CD8-positive, alpha-beta memory T cell (primary cell): Measurements from ENCODE around the gene GDI1. TPM values are rescaled to one million over a fixed set of nuclear protein-coding genes. Genes with fewer than 3 reads are reported as not detected.

Experiments
- CTCF ChIA-PET: fragments of 350-600 bp; sonication (Branson Sonifier 250); formaldehyde crosslinking; loops from one replicate; lab custom pipeline; 2021; ENCODE audit warnings: antibody characterized with exemption; lab: Charles Lee
- POLR2A ChIA-PET: fragments of 350-600 bp; sonication (Branson Sonifier 250); formaldehyde crosslinking; loops from one replicate; lab custom pipeline; 2021; ENCODE audit warnings: antibody characterized with exemption; lab: Charles Lee
- DNase-seq, 5 donors: peaks; one replicate each; pipeline versions ENCODE4 v3.0.0 to v3.0.0-alpha.2; 2020 to 2022; ENCODE audit warnings: mixed read lengths in 1 of 5
- H3K27ac ChIP-seq: one replicate; pipeline ENCODE4 v1.7.0; 2013; ENCODE audit warnings: low read depth, mild to moderate bottlenecking, low read length, moderate library complexity
- H3K27me3 ChIP-seq: 2 replicates; pipeline ENCODE4 v1.7.0; 2013; ENCODE audit warnings: low read length, mild to moderate bottlenecking; ENCODE audit not compliant: insufficient read depth, poor library complexity, severe bottlenecking
- H3K36me3 ChIP-seq: 2 replicates; pipeline ENCODE4 v1.7.0; 2013; ENCODE audit warnings: mild to moderate bottlenecking, low read length, moderate library complexity; ENCODE audit not compliant: insufficient read depth
- H3K4me1 ChIP-seq: 2 replicates; pipeline ENCODE4 v1.7.0; 2013; ENCODE audit warnings: mild to moderate bottlenecking, low read length, moderate library complexity; ENCODE audit not compliant: insufficient read depth
- H3K4me3 ChIP-seq: 2 replicates; pipeline ENCODE4 v1.7.0; 2013; ENCODE audit warnings: mild to moderate bottlenecking, low read length
- H3K9me3 ChIP-seq: 2 replicates; pipeline ENCODE4 v1.7.0; 2013; ENCODE audit warnings: mild to moderate bottlenecking, low read length
- H3K27ac Mint-ChIP-seq, 8 donors: one replicate each; pipeline ENCODE4 v1.8.0; 2020 to 2021; ENCODE audit warnings: mixed read lengths in 8 of 8, mild to moderate bottlenecking in 6 of 8, inconsistent platforms in 3 of 8, moderate library complexity in 3 of 8
- H3K27me3 Mint-ChIP-seq, 2 donors: one replicate each; pipeline ENCODE4 v1.8.0; 2020 to 2021; ENCODE audit warnings: mixed read lengths in 2 of 2, mild to moderate bottlenecking in 1 of 2, moderate library complexity in 1 of 2
- H3K36me3 Mint-ChIP-seq, 3 donors: one replicate each; pipeline ENCODE4 v1.8.0; 2020 to 2021; ENCODE audit warnings: mixed read lengths in 3 of 3, inconsistent platforms in 1 of 3, mild to moderate bottlenecking in 1 of 3
- H3K4me1 Mint-ChIP-seq, 3 donors: one replicate each; pipeline ENCODE4 v1.8.0; 2020 to 2021; ENCODE audit warnings: mixed read lengths in 3 of 3, inconsistent platforms in 1 of 3, mild to moderate bottlenecking in 1 of 3
- H3K4me3 Mint-ChIP-seq, 7 donors: one replicate each; pipeline ENCODE4 v1.8.0; 2020 to 2021; ENCODE audit warnings: mixed read lengths in 7 of 7, mild to moderate bottlenecking in 6 of 7, moderate library complexity in 4 of 7, inconsistent platforms in 2 of 7
- H3K9me3 Mint-ChIP-seq, 5 donors: one replicate each; pipeline ENCODE4 v1.8.0; 2020 to 2022; ENCODE audit warnings: mixed read lengths in 5 of 5, mild to moderate bottlenecking in 3 of 5, moderate library complexity in 2 of 5, inconsistent platforms in 1 of 5
- polyA plus RNA-seq: library from polyadenylated mRNA; unstranded; fragments of 300-500 nt; fragmentation: Illumina TruSeq; gene quantifications from one replicate; pipeline ENCODE4 v1.2.3, GENCODE V29; 2021
- total RNA-seq, 2 experiments: library from RNA; stranded (reverse); gene quantifications; one replicate each; pipeline ENCODE4 v1.2.3, GENCODE V29; 2021

GDI1 gene
- total and polyA plus RNA-seq, 3 experiments from 2014 or later, result 49.1 to 113 (median 107) TPM

DNA sequence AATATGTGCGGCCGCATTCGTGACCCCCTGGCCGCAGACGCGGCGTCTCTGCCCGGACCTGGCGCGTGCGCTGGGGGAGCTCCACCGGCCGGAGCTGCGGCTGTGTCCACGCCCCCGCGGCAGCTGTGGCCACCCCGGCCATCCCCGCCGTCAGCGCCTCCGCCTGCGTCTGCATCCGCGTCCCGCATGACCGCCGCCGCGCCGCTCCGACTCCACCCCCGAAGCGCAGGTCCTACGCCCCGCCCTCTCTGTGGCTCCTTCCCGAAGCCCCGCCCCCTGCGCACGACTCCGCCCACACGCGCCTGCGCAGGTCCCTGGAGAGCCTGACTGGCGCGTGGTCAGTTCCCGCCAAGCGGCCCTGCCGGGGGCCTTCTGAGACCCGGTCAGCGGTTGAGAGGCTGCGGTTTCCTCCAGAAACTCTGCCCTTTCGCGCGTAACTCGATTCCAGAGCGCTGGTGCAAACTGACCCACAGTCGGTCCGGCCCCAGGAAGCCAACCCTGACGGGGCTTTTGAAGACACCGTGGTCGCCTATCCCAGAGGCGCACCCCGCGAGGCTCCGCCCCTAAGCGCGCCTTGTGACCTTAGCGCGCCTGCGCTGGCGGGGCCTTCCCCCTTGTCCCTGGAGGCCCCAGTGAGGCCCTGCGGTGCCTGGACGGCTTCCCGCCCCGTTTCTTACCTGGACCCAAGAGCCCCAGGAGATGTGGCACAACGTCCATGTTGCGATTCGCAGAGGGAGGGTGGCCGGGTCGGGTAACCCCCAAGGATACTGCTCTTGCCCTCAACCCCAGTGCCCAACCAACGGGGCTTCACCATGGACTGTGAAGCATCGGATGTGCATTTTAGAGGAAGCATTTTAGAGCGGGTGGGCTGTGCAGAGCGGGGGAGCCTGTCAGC, 42.0 kb downstream of the GDI1 start, which contains the start of gene LAGE3:
Gene LAGE3, minus strand, starts transcription at position 554 of the 895 bp plus-strand sequence. Its CDS starts 366 bp downstream, at position 188.
- H3K27ac Mint-ChIP-seq, result peak within 1 kb of the TSS; percentile 74 to 95 (median 94)
- peaks cover 6 to 18% (median 14%) of the 10 kb centered on the region in 3 donors for H3K4me1 Mint-ChIP-seq
- H3K27me3 Mint-ChIP-seq, result peaks cover 0 to 18% of the 10 kb centered on the region in 2 donors
- H3K36me3 Mint-ChIP-seq, result peaks cover 0 to 4% (median 0%) of the 10 kb centered on the region in 3 donors
- peak; percentile 91 to 95 (median 93) for DNase-seq
- POLR2A ChIA-PET, result interaction anchor here (1.0 to 1.4 kb wide), 3 partner anchors 10 to 80 kb away, joined by 3 to 7 read pairs (median 7); partner anchors contain the start of gene SLC10A3
- Histone ChIP-seq H3K36me3 (no peaks in the 10 kb centered on the region), H3K27me3 (no peaks in the 10 kb centered on the region), H3K27ac (peak within 1 kb of the TSS; percentile 73), H3K4me3 (peak within 1 kb of the TSS; percentile 61), H3K9me3 (no peaks in the 10 kb centered on the region), H3K4me1 (peaks cover 13% of the 10 kb centered on the region)
- H3K9me3 Mint-ChIP-seq, result no peaks in the 10 kb centered on the region
- CTCF ChIA-PET, result no interaction called here
- H3K4me3 Mint-ChIP-seq, result peak within 1 kb of the TSS; percentile 81 to 93 (median 86)

DNA sequence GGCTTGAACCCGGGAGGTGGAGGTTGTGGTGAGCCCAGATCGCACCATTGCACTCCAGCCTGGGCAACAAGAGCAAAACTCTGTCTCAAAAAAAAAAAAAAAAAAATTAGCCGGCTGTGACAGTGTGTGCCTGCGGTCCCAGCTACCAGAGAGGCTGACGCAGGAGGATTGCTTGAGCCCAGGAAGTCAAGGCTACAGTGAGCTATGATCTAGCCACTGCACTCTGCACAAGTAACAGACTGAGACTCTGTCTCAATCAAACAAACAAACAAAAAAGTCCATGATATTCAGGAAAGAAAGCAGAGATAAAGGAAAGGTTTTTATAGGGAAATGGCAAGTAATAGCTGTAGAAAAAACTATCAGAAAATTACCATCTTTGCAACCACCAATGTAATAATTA, 44.2 kb downstream of the GDI1 start:
- no peaks in the 10 kb centered on the region for H3K27me3 ChIP-seq
- peak overlapping the region in 1 of 8 donors; percentile 89 for H3K27ac Mint-ChIP-seq
- DNase-seq, result no peak
- H3K9me3 Mint-ChIP-seq, result no peaks in the 10 kb centered on the region
- H3K36me3 ChIP-seq, result no peaks in the 10 kb centered on the region
- ChIA-PET CTCF (no interaction called here), POLR2A (interaction anchor here (0.6 kb wide), 1 partner anchor 53 kb away, joined by 4 read pairs; the partner anchor contains the start of gene ATP6AP1)
- H3K36me3 Mint-ChIP-seq, result peaks cover 0 to 10% (median 0%) of the 10 kb centered on the region in 3 donors
- peaks cover 6 to 25% (median 20%) of the 10 kb centered on the region in 3 donors for H3K4me1 Mint-ChIP-seq
- peaks cover 0 to 17% of the 10 kb centered on the region in 2 donors for H3K27me3 Mint-ChIP-seq
- no peak overlapping the region for H3K4me3 ChIP-seq
- peak overlapping the region in 1 of 7 donors; percentile 42 for H3K4me3 Mint-ChIP-seq
- H3K4me1 ChIP-seq, result peaks cover 24% of the 10 kb centered on the region
- no peak overlapping the region for H3K27ac ChIP-seq
- H3K9me3 ChIP-seq, result no peaks in the 10 kb centered on the region

DNA sequence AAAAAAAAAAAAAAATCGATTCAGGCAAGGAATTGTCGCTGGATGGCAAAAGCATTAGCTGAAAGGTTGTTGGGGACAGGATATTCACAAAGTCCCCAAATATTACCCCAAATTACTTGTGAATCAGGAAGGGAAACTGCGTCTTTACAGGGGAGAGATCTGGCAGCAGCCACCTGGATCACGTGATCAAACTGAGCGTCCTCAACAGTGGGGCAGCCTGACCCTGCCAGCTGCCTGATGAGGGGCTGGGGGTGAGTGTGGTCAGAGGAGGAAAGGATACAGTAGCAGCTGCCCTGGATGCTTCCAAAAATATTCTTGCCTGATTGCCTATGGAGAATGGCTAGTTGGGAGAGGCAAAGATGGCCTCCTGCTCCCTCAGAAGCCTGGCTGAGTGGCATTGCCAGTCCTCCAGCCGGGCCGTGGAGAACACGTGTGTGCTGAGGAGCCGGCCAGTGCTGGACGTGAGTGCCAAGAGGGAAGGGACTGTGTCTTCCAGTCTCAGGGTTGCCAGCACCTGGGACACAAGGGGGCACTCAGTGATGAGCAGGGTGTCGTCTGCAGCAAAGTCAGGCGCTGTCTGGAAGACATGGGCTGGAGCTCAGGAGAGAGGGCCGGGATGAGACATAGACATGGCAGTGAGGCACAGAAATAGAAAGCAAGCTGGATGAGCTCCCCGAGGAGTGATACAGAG, 45.1 kb downstream of the GDI1 start:
- ChIA-PET POLR2A (interaction anchor here (0.7 kb wide), 1 partner anchor 34 kb away, joined by 3 read pairs; the partner anchor contains the start of gene FAM3A), CTCF (interaction anchor here (0.7 kb wide), 1 partner anchor 52 kb away, joined by 3 read pairs; no protein-coding TSS in a partner anchor)
- Mint-ChIP-seq H3K27ac (peak overlapping the region in 4 of 8 donors; percentile 24 to 48 (median 32)), H3K4me1 (peaks cover 6 to 27% (median 22%) of the 10 kb centered on the region in 3 donors), H3K4me3 (peak overlapping the region in 1 of 7 donors; percentile 40), H3K36me3 (peaks cover 0 to 12% (median 0%) of the 10 kb centered on the region in 3 donors), H3K27me3 (peaks cover 0 to 14% of the 10 kb centered on the region in 2 donors), H3K9me3 (no peaks in the 10 kb centered on the region)
- Histone ChIP-seq H3K4me1 (peaks cover 20% of the 10 kb centered on the region), H3K27ac (no peak overlapping the region), H3K36me3 (no peaks in the 10 kb centered on the region), H3K27me3 (no peaks in the 10 kb centered on the region), H3K9me3 (no peaks in the 10 kb centered on the region), H3K4me3 (no peak overlapping the region)
- DNase-seq, result no peak

DNA sequence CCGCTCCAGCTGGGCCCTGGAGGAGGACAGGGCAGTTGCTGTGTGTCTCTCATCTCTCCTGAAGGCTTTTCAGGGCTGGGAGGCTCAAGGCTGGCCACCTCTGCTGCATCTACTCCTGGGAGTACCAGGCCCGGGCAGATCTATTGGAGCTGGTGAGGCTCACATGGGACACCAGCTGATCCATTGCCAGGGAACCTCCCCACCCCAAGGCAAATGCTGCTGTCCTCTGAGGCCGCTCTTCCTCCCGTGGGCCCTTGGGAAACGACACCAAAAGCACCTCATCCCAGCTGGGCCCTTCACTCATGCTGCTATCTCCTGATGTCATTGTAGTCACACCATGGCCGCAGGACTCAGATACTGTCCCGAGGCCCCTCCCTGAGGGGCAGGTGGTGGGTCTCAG, 45.8 kb downstream of the GDI1 start:
- ChIA-PET CTCF (interaction anchor here (0.7 kb wide), 1 partner anchor 51 kb away, joined by 3 read pairs; no protein-coding TSS in a partner anchor), POLR2A (no interaction called here)
- Mint-ChIP-seq H3K9me3 (no peaks in the 10 kb centered on the region), H3K27me3 (peaks cover 0 to 14% of the 10 kb centered on the region in 2 donors), H3K4me3 (no peak overlapping the region), H3K27ac (peak overlapping the region in 2 of 8 donors; percentile 48 to 54), H3K36me3 (peaks cover 0 to 15% (median under 1%) of the 10 kb centered on the region in 3 donors), H3K4me1 (peaks cover 6 to 32% (median 23%) of the 10 kb centered on the region in 3 donors)
- H3K4me3 ChIP-seq, result no peak overlapping the region
- DNase-seq, result no peak
- H3K4me1 ChIP-seq, result peaks cover 16% of the 10 kb centered on the region
- H3K27me3 ChIP-seq, result no peaks in the 10 kb centered on the region
- no peaks in the 10 kb centered on the region for H3K9me3 ChIP-seq
- H3K27ac ChIP-seq, result no peak overlapping the region
- no peaks in the 10 kb centered on the region for H3K36me3 ChIP-seq

DNA sequence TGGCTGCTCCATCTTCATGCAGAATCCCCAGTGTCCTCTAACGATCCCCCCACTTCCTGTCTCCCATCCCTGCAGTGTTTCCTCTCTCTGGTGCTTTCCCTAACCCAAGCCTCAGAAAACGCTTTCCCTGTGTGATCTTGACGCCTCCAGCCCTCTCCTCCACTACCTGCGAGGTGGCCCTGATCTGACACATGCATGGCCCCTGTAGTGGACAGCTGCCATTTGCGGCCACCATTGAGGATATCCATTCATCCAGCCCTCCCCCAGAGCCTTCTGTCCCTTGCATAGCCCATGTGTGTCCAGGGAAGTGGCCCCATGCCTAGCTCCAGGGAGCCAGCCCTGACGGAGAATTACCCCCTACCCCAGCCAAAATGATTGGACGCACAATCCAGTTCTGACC, 46.4 kb downstream of the GDI1 start:
- Mint-ChIP-seq H3K4me1 (peaks cover 6 to 35% (median 23%) of the 10 kb centered on the region in 3 donors), H3K36me3 (peaks cover 0 to 20% (median 4%) of the 10 kb centered on the region in 3 donors), H3K4me3 (no peak overlapping the region), H3K27me3 (peaks cover 0 to 13% of the 10 kb centered on the region in 2 donors), H3K27ac (peak overlapping the region in 2 of 8 donors; percentile 41 to 48), H3K9me3 (no peaks in the 10 kb centered on the region)
- ChIA-PET CTCF (interaction anchor here (0.8 kb wide), 1 partner anchor 110 kb away, joined by 3 read pairs; no protein-coding TSS in a partner anchor), POLR2A (no interaction called here)
- peaks cover 11% of the 10 kb centered on the region for H3K4me1 ChIP-seq
- H3K36me3 ChIP-seq, result no peaks in the 10 kb centered on the region
- no peaks in the 10 kb centered on the region for H3K27me3 ChIP-seq
- H3K4me3 ChIP-seq, result no peak overlapping the region
- no peak for DNase-seq
- no peak overlapping the region for H3K27ac ChIP-seq
- no peaks in the 10 kb centered on the region for H3K9me3 ChIP-seq

DNA sequence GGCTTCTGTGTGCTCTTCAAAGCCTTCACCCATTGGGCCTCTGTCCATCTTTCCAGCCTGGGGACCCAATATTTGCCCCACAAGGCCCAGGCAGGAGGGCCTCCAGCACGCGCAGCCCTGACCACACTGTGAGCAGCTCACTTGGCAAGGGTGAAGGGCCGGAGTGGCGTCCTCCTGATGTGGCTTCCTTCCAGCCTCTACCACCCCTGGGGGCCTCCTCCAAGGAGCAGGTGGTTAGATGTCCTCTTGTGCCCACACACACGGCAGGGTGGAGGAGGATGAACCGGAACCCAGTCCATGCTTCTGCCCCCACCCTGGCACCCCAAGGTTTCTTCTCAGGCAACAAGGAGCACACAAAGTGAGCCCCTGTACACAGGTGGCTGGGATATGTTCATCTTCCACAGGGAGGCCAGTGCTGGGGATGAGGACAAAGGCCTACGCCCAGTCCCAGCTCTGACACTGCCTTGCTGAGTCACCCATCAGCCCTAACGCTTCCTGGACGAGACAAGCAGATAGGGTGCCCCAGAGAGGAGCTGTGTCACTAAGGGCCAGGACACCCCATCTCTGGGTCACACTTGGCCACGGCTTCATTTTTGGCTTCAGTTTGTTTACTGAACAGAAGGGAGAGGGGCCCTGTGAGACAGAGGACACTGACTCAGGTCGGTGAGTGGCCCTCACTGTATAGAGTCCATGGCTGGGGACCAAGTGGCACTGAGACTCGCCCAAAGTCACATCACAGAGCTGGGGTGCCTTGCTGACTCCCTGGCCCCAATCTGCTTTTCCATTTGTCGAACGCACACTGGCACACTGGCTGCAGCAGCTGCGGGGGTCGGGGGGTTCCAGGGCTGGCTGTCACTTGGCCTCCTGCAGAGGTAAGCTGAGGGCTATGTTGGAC, 47.5 kb downstream of the GDI1 start:
- ChIA-PET POLR2A (no interaction called here), CTCF (interaction anchor here (0.8 to 1.3 kb wide), 2 partner anchors 27 to 111 kb away, joined by 3 read pairs; partner anchors contain the start of gene PLXNA3)
- Mint-ChIP-seq H3K36me3 (peaks cover 0 to 24% (median 4%) of the 10 kb centered on the region in 3 donors), H3K4me1 (peaks cover 9 to 41% (median 23%) of the 10 kb centered on the region in 3 donors), H3K9me3 (no peaks in the 10 kb centered on the region), H3K4me3 (peak overlapping the region in 3 of 7 donors; percentile 51 to 89 (median 59)), H3K27me3 (peaks cover 0 to 12% of the 10 kb centered on the region in 2 donors), H3K27ac (peak overlapping the region in 3 of 8 donors; percentile 2 to 50 (median 23))
- no peak for DNase-seq
- Histone ChIP-seq H3K4me1 (peaks cover 17% of the 10 kb centered on the region), H3K27ac (peak overlapping the region; percentile 70), H3K9me3 (no peaks in the 10 kb centered on the region), H3K4me3 (no peak overlapping the region), H3K27me3 (no peaks in the 10 kb centered on the region), H3K36me3 (no peaks in the 10 kb centered on the region)
